ENCODE data around the gene DRC7.

DRC7 gene, protein sequence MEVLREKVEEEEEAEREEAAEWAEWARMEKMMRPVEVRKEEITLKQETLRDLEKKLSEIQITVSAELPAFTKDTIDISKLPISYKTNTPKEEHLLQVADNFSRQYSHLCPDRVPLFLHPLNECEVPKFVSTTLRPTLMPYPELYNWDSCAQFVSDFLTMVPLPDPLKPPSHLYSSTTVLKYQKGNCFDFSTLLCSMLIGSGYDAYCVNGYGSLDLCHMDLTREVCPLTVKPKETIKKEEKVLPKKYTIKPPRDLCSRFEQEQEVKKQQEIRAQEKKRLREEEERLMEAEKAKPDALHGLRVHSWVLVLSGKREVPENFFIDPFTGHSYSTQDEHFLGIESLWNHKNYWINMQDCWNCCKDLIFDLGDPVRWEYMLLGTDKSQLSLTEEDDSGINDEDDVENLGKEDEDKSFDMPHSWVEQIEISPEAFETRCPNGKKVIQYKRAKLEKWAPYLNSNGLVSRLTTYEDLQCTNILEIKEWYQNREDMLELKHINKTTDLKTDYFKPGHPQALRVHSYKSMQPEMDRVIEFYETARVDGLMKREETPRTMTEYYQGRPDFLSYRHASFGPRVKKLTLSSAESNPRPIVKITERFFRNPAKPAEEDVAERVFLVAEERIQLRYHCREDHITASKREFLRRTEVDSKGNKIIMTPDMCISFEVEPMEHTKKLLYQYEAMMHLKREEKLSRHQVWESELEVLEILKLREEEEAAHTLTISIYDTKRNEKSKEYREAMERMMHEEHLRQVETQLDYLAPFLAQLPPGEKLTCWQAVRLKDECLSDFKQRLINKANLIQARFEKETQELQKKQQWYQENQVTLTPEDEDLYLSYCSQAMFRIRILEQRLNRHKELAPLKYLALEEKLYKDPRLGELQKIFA

DNA sequence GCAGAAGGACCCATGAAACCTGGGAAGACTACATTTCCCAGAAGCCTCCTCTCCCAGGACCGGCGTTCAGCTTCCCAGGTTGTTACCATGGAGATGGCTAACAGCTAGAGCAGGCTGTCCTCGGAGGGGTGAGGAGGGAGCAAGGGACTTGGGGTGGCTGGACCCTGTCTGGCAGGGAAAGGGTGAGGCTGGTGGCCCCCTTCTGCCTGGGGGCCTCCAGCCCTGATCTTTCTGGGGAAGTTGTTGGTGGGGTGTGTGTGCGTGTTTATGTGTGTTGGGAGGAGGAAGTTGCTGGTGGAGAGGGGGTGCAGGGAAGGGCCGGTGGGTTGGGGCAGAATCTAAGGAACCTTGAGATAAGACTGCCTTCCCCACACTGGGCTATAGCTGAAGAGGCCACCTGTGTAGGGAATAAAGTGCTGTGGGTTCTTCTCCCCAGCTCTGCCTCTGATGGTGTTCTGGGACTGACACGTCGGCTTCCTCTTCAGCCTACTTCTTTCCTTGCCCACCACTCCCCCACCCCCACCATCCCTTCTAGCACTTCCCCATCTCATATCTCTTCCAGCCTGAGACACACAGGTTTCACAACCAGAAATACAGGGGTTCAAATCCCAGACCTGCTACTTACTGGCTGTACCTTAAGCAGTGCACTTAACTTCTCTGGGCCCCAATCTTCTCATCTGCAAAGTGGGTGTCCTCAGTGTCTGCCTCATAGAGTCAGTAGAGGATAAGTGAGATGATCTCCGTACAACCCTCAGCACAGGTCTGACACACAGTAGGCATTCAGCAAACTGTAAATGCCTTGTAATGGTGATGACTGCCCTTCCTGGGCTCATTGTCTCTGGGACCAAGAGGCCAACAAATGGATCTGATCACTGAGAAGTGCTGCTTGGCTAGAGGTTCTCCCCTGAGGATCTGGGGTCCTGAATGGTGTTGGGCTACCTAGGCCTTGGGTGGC, at the start of gene DRC7:
Gene DRC7 (plus strand): TSS at position 82 of the 955 bp plus-strand sequence. CDS start 3,144 bp downstream, outside the sequence.
- no peak for TF ChIP-seq GATA3 (IDR thresholded peaks at IDR 0.05; ENCODE audit: low read depth, low read length)
- no peak for TF ChIP-seq GATA2 (IDR thresholded peaks at IDR 0.05; ENCODE audit: low read depth, low read length)

DNA sequence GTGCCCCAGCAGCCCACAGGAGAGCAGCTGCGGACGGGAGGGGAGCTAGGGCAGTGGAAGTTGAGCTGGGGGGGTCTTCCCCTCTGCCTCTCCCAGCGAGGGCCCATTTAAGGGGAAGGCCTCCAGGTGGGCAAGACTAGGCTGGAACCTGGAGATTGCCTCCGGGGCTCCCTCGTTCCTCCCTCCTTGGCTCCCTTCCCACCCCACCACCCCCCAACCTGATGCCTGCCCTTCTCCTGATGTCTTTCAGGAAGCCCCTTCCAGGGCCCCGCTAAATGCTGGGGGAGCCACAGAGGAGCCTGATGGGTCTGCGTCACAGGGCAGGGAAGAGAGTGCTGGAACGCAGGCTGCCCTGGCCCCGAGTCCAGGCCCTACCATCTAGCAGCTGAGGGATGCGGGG, 49.4 kb upstream of the DRC7 start:
- no peak for TF ChIP-seq GATA3 (IDR thresholded peaks at IDR 0.05; ENCODE audit: low read depth, low read length)
- no peak for TF ChIP-seq GATA2 (IDR thresholded peaks at IDR 0.05; ENCODE audit: low read depth, low read length)

DNA sequence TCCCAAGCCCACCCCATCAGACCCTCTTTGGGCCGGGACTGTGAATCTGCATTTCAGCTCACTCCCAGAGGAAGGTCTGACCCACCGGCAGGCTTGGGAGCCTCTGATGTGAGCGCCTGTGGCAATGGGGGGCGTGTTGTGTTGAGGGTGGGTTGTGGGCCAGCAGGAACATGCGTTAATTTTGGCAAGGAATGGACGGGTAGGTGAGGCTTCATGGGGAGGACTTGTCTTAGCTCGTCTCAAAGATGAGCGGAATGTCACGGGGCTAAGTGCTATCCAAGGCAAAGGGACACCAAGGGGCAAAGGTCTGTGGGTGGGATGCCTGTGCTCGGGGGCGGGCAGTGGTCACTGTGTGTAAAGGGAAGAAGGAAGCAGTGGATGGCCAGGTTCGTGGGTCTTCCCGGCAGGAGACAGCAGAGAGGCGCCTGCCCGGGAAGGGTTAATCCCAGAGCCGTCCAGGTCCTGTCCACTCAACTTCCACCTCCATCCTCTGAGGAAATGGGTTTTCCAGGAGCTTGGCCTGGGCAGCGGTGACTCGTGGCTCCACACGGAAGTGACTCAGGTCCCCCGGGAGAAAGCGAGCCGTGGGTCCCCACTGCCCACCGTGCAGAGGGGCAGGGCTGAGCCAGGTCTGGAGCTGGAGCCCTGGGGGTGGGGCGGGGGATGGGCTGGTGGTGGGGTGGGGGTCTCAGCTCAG, 48.8 kb upstream of the DRC7 start:
- no peak for TF ChIP-seq GATA2 (IDR thresholded peaks at IDR 0.05; ENCODE audit: low read depth, low read length)
- no peak for TF ChIP-seq GATA3 (IDR thresholded peaks at IDR 0.05; ENCODE audit: low read depth, low read length)

DNA sequence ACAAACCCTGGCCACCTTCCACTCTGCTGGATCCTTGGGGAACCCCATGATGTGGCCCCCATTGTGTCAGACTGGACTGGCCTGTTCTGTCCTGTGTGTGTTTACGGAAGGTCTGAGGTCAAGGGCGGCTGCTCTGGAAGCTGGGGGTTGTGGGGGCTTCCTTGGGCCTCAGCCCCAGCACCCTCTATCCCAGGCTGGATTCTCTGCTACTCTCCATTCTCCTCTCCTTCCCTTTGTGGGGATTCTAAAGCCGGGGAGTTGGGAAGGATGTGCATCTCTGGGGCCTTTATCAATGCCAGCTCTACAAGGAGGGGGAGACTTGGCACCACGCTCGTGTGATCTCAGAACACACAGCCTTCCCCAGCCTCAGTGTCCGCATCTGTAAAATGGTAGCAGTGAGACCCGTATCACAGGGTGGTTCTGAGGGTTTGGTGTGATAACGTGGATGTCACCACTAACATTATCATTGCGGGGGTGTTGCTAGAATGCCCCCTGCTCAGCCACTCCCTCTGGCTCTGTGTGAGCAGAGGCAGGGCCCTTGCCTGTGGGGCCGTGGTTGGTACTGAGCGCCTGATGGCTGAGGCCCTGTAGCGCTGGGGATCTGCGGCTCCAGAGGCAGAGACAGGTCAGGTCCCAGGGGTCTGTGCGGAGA, 48.1 kb upstream of the DRC7 start:
- TF ChIP-seq GATA3 (IDR thresholded peaks at IDR 0.05; ENCODE audit: low read depth, low read length): no peak
- TF ChIP-seq GATA2 (IDR thresholded peaks at IDR 0.05; ENCODE audit: low read depth, low read length): no peak

DNA sequence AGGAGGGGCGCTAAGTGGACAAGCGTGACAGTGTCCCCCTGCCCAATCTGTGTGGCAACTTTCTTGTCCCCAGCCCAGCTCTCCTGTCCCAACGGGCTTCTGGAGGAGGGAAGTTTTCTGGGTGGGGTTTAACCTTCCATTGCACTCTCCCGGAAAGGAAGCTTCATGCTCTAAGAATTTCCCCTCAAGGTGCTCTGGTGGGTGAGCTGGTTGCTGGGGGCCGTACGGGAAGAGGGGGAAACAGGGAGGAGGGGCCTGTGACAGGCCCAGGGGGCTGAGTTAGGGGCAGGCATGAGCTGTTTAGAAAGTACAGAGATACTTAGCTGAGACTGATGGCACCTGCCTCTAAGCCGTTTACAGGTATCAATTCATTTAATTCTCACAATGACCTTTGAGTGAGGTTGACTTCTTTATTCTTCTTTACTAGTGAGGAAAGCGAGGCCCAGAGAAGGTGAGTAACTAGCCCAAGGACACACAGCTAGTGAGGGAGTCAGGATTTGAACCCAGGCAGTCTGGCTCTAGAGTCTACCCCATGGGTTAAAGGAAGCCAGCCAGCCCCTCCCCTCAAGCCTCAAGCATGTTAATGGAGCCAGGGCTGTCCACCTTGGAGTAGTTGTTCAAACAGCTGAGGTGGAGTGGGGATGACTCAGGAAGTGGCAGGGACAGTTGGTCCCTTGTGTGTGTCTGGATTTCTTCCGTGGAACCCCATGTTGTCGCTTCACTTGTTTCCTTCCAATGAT, 47.3 kb upstream of the DRC7 start:
- no peak for TF ChIP-seq GATA2 (IDR thresholded peaks at IDR 0.05; ENCODE audit: low read depth, low read length)
- no peak for TF ChIP-seq GATA3 (IDR thresholded peaks at IDR 0.05; ENCODE audit: low read depth, low read length)

DNA sequence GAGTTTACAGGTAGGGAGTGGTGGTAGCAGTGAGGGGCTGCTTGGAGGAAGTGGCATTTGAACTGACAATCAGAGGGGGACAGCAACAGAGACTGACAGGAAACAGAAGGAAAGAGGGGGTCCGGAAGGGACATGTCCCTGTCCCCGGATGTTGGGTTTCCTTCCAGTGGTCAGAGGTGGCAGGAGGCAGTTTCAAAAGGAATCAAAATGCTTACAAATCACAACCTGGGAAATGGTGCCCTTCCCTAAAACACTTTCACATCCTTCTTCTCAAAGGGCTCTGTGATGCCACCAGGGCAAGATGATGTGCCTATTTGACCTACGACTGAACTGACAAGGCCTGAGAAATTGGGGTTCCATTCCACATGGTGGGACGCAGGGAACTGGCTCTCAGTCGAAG, 46.5 kb upstream of the DRC7 start:
- no peak for TF ChIP-seq GATA2 (IDR thresholded peaks at IDR 0.05; ENCODE audit: low read depth, low read length)
- no peak for TF ChIP-seq GATA3 (IDR thresholded peaks at IDR 0.05; ENCODE audit: low read depth, low read length)

DNA sequence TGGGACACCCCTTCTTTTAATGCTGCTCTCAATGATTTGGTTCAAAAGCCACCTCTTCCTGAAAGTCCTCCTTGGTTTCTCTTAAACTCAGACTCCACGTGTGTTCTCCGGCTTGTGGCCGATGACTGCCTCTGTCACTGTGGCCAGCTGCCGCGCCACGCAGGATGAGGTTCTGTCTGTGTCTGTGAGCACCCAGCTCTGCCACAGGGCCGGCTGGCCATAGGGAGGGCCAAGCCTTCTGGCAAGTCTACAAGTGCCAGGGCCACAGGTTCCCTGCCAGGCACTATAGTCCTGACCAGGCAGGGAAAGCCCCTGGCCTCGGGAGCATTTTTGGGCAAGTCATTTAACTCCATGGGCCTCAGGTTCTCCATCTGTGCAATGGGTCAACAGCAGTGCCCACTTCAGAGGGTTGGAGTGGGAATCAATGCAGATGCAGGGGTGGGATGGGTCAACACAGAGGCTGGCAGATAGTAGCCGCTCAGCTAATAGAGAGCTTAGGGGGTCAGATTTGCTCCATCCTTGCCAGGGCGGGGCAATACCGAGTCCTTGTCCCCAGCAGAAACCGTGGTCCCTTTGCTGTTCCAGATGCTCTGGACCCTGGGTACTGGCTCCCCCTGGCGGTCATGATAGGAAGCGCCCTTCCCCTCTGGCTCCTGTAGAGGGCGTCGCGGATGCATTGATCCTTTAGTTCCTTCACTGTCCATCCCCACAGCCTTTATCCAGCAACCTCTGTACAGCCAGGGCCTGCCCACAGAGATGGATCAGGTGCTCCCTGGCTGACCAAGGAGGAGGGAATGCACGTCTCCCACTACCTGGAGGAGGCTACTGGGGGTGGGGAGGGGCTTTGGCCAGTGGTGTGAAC, 45.8 kb upstream of the DRC7 start:
- no peak for TF ChIP-seq GATA3 (IDR thresholded peaks at IDR 0.05; ENCODE audit: low read depth, low read length)
- TF ChIP-seq GATA2 (IDR thresholded peaks at IDR 0.05; ENCODE audit: low read depth, low read length): no peak

DNA sequence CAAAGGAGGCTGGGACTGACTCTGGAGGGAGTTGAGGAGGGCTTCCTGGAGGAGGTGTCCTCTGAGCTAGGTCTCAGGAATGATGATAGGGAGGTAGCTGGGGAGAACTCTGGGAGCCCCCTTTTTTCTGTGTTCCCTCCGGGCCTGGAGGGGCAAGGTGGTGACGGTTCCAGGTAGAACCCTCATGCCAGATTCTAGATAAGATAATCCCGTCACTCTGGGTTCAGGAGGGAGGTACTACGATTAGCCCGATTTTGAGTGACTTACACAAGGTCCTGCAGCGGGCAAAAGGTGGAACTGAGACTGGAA, 45.2 kb upstream of the DRC7 start:
- TF ChIP-seq GATA2 (IDR thresholded peaks at IDR 0.05; ENCODE audit: low read depth, low read length): peak; percentile 18; the same call in 1 of the 2 replicates
- TF ChIP-seq GATA3 (IDR thresholded peaks at IDR 0.05; ENCODE audit: low read depth, low read length): no peak

DNA sequence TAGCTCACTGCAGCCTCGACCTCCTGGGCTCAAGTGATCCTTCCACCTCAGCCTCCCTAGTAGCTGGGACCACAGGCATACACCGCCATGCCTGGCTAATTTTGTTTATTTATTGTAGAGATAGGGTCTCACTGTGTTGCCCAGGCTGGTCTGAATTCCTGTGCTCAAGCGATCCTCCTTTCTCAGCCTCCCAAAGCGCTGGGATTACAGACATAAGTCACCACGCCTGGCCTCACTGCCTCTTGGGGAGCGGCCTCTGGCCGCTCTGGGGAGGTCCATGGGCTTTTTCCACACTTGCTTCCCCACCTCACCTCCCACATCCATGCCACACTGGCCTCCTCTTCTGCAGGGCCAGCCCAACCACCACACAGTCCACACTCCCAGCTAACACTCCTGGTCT, 44.8 kb upstream of the DRC7 start:
- TF ChIP-seq GATA3 (IDR thresholded peaks at IDR 0.05; ENCODE audit: low read depth, low read length): no peak
- no peak for TF ChIP-seq GATA2 (IDR thresholded peaks at IDR 0.05; ENCODE audit: low read depth, low read length)

DNA sequence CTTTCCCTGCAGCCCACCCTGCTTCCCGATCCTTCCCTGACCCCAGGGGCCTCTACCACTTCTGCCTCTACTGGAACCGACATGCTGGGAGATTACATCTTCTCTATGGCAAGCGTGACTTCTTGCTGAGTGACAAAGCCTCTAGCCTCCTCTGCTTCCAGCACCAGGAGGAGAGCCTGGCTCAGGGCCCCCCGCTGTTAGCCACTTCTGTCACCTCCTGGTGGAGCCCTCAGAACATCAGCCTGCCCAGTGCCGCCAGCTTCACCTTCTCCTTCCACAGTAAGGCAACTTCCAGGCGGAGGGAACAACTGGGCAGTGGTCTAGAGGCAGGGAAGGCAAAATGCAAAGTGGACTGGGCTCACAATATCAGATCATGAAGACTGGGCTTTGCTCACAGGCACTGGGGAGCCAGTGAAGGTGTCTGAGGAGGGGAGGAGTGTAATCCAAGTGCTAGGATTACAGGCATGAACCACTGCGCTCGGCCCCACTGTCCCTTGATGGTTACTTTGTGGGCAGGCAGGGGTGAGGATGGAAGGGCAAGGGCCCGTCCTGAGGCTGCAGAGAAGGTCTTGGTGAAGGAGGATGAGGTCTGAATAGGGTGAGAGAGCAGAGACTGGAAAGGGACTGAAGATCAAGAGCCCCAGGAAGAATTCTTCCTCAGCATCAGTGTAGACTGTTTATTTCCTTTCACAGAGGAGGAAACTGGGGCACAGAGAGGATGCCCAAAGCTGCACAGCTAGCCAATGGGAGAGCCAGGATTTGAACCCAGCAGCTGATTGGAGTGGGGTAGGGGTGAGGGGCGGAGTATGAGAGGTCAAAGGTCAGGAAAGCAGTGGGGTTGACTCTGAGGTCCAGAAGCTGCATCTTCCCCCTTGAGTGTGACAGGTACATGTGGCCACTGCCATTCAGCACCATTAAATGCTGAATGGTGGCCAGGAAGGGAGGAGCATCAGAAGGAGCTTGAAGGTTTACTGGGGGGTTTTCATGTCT, 43.0 kb upstream of the DRC7 start:
- TF ChIP-seq GATA3 (IDR thresholded peaks at IDR 0.05; ENCODE audit: low read depth, low read length) (no peak), GATA2 (IDR thresholded peaks at IDR 0.05; ENCODE audit: low read depth, low read length) (no peak)

All from SH-SY5Y (cell line).